Measurements from ENCODE around the gene FAM167B. TPM values are rescaled to one million over a fixed set of nuclear protein-coding genes. Genes with fewer than 3 reads are reported as not detected.

The FAM167B gene
- total RNA-seq, 1 donor from 2014 or later: not detected

GRCh38 chr1:32221581-32221979 is 25.4 kb upstream of the FAM167B start:
- DNase-seq (ENCODE audit: low read depth): no peak
- TF ChIP-seq, protein P1, sequence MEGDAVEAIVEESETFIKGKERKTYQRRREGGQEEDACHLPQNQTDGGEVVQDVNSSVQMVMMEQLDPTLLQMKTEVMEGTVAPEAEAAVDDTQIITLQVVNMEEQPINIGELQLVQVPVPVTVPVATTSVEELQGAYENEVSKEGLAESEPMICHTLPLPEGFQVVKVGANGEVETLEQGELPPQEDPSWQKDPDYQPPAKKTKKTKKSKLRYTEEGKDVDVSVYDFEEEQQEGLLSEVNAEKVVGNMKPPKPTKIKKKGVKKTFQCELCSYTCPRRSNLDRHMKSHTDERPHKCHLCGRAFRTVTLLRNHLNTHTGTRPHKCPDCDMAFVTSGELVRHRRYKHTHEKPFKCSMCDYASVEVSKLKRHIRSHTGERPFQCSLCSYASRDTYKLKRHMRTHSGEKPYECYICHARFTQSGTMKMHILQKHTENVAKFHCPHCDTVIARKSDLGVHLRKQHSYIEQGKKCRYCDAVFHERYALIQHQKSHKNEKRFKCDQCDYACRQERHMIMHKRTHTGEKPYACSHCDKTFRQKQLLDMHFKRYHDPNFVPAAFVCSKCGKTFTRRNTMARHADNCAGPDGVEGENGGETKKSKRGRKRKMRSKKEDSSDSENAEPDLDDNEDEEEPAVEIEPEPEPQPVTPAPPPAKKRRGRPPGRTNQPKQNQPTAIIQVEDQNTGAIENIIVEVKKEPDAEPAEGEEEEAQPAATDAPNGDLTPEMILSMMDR (IDR thresholded peaks at IDR 0.05; ENCODE audit: insufficient read depth, low read length, poor library complexity, severe bottlenecking): no peak
- H3K36me3 ChIP-seq (ENCODE audit: control insufficient read depth, insufficient read depth, low read length): peaks cover 1% of the 10 kb centered on the region
- H3K4me3 ChIP-seq (ENCODE audit: low read depth, low read length): peak overlapping the region; percentile 93
- H3K27me3 ChIP-seq (ENCODE audit: control insufficient read depth, insufficient read depth, low read length): no peaks in the 10 kb centered on the region

- Histone ChIP-seq H3K27me3 (ENCODE audit: control insufficient read depth, insufficient read depth, low read length) (no peaks in the 10 kb centered on the region), H3K4me3 (ENCODE audit: low read depth, low read length) (peak within 1 kb of the TSS; percentile 93), H3K36me3 (ENCODE audit: control insufficient read depth, insufficient read depth, low read length) (peaks cover 1% of the 10 kb centered on the region)
- TF ChIP-seq, protein P1 (IDR thresholded peaks at IDR 0.05; ENCODE audit: insufficient read depth, low read length, poor library complexity, severe bottlenecking): no peak
- DNase-seq (ENCODE audit: low read depth): no peak
These were observed 24.9 kb upstream of the FAM167B start, which contains the start of the genes EIF3I and TMEM234 for GRCh38 chr1:32221980-32222755. EIF3I (plus strand) TSS chr1:32222407; CDS start chr1:32222442, 35 bp downstream. TMEM234 (minus strand) TSS chr1:32222353; CDS start chr1:32222322, 31 bp downstream.

GRCh38 chr1:32223683-32224082 is 23.3 kb upstream of the FAM167B start:
- Histone ChIP-seq H3K27me3 (ENCODE audit: control insufficient read depth, insufficient read depth, low read length) (no peaks in the 10 kb centered on the region), H3K36me3 (ENCODE audit: control insufficient read depth, insufficient read depth, low read length) (peaks cover 3% of the 10 kb centered on the region), H3K4me3 (ENCODE audit: low read depth, low read length) (no peak overlapping the region)
- TF ChIP-seq, protein P1 (IDR thresholded peaks at IDR 0.05; ENCODE audit: insufficient read depth, low read length, poor library complexity, severe bottlenecking): no peak
- no peak for DNase-seq (ENCODE audit: low read depth)

GRCh38 chr1:32224285-32224684 is 22.7 kb upstream of the FAM167B start:
- no peak for DNase-seq (ENCODE audit: low read depth)
- TF ChIP-seq, protein P1 (IDR thresholded peaks at IDR 0.05; ENCODE audit: insufficient read depth, low read length, poor library complexity, severe bottlenecking): no peak
- Histone ChIP-seq H3K27me3 (ENCODE audit: control insufficient read depth, insufficient read depth, low read length) (no peaks in the 10 kb centered on the region), H3K36me3 (ENCODE audit: control insufficient read depth, insufficient read depth, low read length) (peaks cover 3% of the 10 kb centered on the region), H3K4me3 (ENCODE audit: low read depth, low read length) (no peak overlapping the region)

DNA sequence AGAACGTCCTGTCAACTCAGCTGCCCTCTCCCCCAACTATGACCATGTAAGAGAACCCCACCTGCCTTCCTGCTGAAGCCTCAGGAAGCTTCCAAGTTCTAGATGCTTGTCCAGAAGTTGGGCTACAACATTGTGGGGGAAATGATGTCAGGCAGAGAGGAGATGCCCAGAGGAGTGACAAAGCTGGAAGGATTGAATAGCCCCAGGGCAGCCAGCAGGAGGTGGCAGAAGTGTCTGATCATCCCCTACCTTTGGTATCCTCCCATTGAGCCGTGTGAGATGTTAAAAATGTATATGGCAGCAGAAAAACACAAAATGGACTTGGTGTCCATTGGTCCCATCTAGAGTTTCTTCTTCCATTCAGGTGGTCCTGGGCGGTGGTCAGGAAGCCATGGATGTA is 18.3 kb upstream of the FAM167B start:
- Histone ChIP-seq H3K27me3 (ENCODE audit: control insufficient read depth, insufficient read depth, low read length) (no peaks in the 10 kb centered on the region), H3K36me3 (ENCODE audit: control insufficient read depth, insufficient read depth, low read length) (peaks cover 2% of the 10 kb centered on the region), H3K4me3 (ENCODE audit: low read depth, low read length) (no peak overlapping the region)
- DNase-seq (ENCODE audit: low read depth): no peak
- TF ChIP-seq, protein P1 (IDR thresholded peaks at IDR 0.05; ENCODE audit: insufficient read depth, low read length, poor library complexity, severe bottlenecking): no peak

Measured in kidney epithelial cell (primary cell).